OCI-LY7 (cell line): Measurements from ENCODE around the gene APOD. TPM values are rescaled to one million over a fixed set of nuclear protein-coding genes. Genes with fewer than 3 reads are reported as not detected.

Experiments
- BruUV-seq: library from RNA; stranded (reverse); fragments of 400-500 nt; replicated peaks from 2 replicates; lab custom pipeline; 2021; lab: Mats Ljungman, UMichigan
- CTCF ChIA-PET: fragments of 300-600 bp; sonication (Branson Sonifier 250); formaldehyde crosslinking; loops from one replicate; lab custom pipeline; 2022; ENCODE audit warnings: antibody characterized with exemption; ENCODE audit not compliant: unreplicated experiment; lab: Charles Lee
- POLR2A ChIA-PET: fragments of 300-600 bp; sonication (Branson Sonifier 250); formaldehyde crosslinking; loops from one replicate; lab custom pipeline; 2022; ENCODE audit warnings: antibody characterized with exemption; lab: Charles Lee
- DNase-seq: peaks from one replicate; pipeline ENCODE4 v3.0.0-alpha.2; 2015; ENCODE audit warnings: low spot score
- H2AFZ ChIP-seq: fragments of 200-600 bp; sonication (generic), shearing (Covaris generic); 2 replicates; pipeline ENCODE4 v1.6.1; 2014; ENCODE audit warnings: mild to moderate bottlenecking, antibody characterized with exemption, low read length, moderate library complexity
- H3K27ac ChIP-seq: fragments of 200-600 bp; sonication (generic); 2 replicates; pipeline ENCODE4 v1.5.1; 2014; ENCODE audit warnings: mixed run types, low read depth, mild to moderate bottlenecking, moderate library complexity, low read length, inconsistent platforms; ENCODE audit not compliant: poor library complexity, severe bottlenecking
- H3K36me3 ChIP-seq: fragments of 200-600 bp; sonication (generic); 2 replicates; pipeline ENCODE4 v1.6.1; 2014; ENCODE audit warnings: mild to moderate bottlenecking, antibody characterized with exemption, low read length, moderate library complexity, mixed read lengths; ENCODE audit not compliant: insufficient read depth
- H3K4me1 ChIP-seq: fragments of 200-600 bp; sonication (generic); 2 replicates; pipeline ENCODE4 v1.5.1; 2014; ENCODE audit warnings: mild to moderate bottlenecking, low read length; ENCODE audit not compliant: insufficient read depth, poor library complexity, severe bottlenecking
- H3K4me2 ChIP-seq: fragments of 200-600 bp; sonication (generic); 2 replicates; pipeline ENCODE4 v1.6.1; 2014; ENCODE audit warnings: mild to moderate bottlenecking, low read length
- H3K4me3 ChIP-seq: fragments of 200-600 bp; sonication (generic); 2 replicates; pipeline ENCODE4 v1.5.1; 2014; ENCODE audit warnings: mild to moderate bottlenecking, low read depth, low read length; ENCODE audit not compliant: poor library complexity, severe bottlenecking
- H3K79me2 ChIP-seq: fragments of 200-600 bp; sonication (generic); 2 replicates; pipeline ENCODE4 v1.6.1; 2016; ENCODE audit warnings: low read depth, mild to moderate bottlenecking, low read length, moderate library complexity, mixed read lengths; ENCODE audit not compliant: insufficient read depth
- H3K9me2 ChIP-seq: fragments of 200-600 bp; sonication (generic); 2 replicates; pipeline ENCODE4 v1.6.1; 2016; ENCODE audit warnings: mild to moderate bottlenecking, low read length, mixed read lengths; ENCODE audit not compliant: insufficient read depth
- H3K9me3 ChIP-seq: fragments of 200-600 bp; sonication (generic); 2 replicates; pipeline ENCODE4 v1.6.1; 2014; ENCODE audit warnings: mild to moderate bottlenecking, mixed run types, low read length, mixed read lengths
- H4K20me1 ChIP-seq: fragments of 200-600 bp; sonication (generic); 2 replicates; pipeline ENCODE4 v1.6.1; 2014; ENCODE audit warnings: mild to moderate bottlenecking, antibody characterized with exemption, low read length, moderate library complexity, mixed read lengths; ENCODE audit not compliant: insufficient read depth
- CTCF ChIP-seq: fragments of 200-600 bp; sonication (generic); conservative IDR thresholded peaks from 2 replicates; pipeline ENCODE4 v1.5.1; 2014; ENCODE audit warnings: mild to moderate bottlenecking, antibody characterized with exemption, low read length, moderate library complexity, mixed read lengths
- EZH2phosphoT487 ChIP-seq: fragments of 200-600 bp; sonication (generic); IDR thresholded peaks from 2 replicates; pipeline ENCODE4 v1.6.1; 2018; ENCODE audit warnings: low read depth, borderline replicate concordance, mild to moderate bottlenecking, mixed run types, antibody characterized with exemption, low read length, moderate library complexity, mixed read lengths
- intact Hi-C: fragments of 100-400 bp; cut with micrococcal nuclease; formaldehyde crosslinking; loops from one replicate; pipeline ENCODE4 v1.10.0; 2022; ENCODE audit not compliant: unreplicated experiment
- total RNA-seq, 2 experiments: library from RNA; depleted of rRNA in 1 of 2; stranded (reverse); fragments of >200 nt in 1 of 2; shearing (Covaris generic) in 1 of 2; gene quantifications; 2 replicates each; pipeline ENCODE4 v1.2.3, GENCODE V29; 2014 to 2022

Gene APOD
- total RNA-seq, 2 experiments from 2014 or later = not detected

- intact Hi-C loops = no loop called here
- Histone ChIP-seq H3K4me1 (peaks cover 30% of the 10 kb centered on the region), H3K79me2 (no peaks in the 10 kb centered on the region), H3K9me2 (no peaks in the 10 kb centered on the region), H3K27ac (peak overlapping the region; percentile 23), H3K9me3 (no peaks in the 10 kb centered on the region), H3K36me3 (no peaks in the 10 kb centered on the region), H4K20me1 (no peaks in the 10 kb centered on the region), H2AFZ (peak overlapping the region; percentile 81), H3K4me2 (peak overlapping the region; percentile 55), H3K4me3 (no peak overlapping the region)
- no peak for DNase-seq
- ChIA-PET POLR2A (interaction anchor here (1.0 to 3.5 kb wide), 6 partner anchors 9 to 305 kb away, joined by 3 to 28 read pairs (median 4); partner anchors contain the start of genes PPP1R2 and XXYLT1), CTCF (no interaction called here)
- no TSS peak for BruUV-seq
- TF ChIP-seq CTCF = no peak
- no peak for TF ChIP-seq EZH2phosphoT487
Observed at GRCh38 chr3:195550723-195551122, 33.0 kb downstream of the APOD start.

- intact Hi-C loops = no loop called here
- H3K9me2 ChIP-seq = no peaks in the 10 kb centered on the region
- H3K4me1 ChIP-seq = peaks cover 36% of the 10 kb centered on the region
- peak overlapping the region; percentile 23 for H3K27ac ChIP-seq
- no peaks in the 10 kb centered on the region for H4K20me1 ChIP-seq
- no peaks in the 10 kb centered on the region for H3K79me2 ChIP-seq
- H3K4me2 ChIP-seq = peak overlapping the region; percentile 55
- CTCF ChIA-PET = no interaction called here
- POLR2A ChIA-PET = interaction anchor here (0.6 to 3.5 kb wide), 9 partner anchors 8 to 809 kb away, joined by 3 to 28 read pairs (median 4); partner anchors contain the start of genes PPP1R2 and XXYLT1
- no TSS peak for BruUV-seq
- no peaks in the 10 kb centered on the region for H3K9me3 ChIP-seq
- DNase-seq = peak; percentile 78
- H3K36me3 ChIP-seq = no peaks in the 10 kb centered on the region
- peak overlapping the region; percentile 81 for H2AFZ ChIP-seq
- TF ChIP-seq EZH2phosphoT487 = no peak
- no peak for TF ChIP-seq CTCF
- peak overlapping the region; percentile 6 for H3K4me3 ChIP-seq
Observed at GRCh38 chr3:195549931-195550519, 33.7 kb downstream of the APOD start.

DNA sequence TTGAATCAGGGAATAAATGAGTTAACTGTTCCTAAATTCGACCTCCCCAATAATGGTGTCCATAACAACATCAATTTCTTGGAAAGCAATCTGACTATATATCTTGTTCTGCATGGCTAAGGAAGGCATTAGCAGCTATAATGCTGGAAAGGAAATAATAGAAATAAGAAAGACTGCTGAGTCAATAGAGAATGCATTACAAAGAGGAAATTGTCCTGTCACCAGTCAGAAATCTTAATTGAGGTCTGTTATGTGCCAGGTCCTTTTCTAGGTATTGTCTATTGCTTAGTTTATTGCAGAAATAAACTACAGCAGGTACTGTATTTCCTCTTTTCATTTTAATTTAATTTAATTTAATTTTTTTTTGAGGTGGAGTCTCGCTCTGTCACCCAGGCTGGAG lies 34.8 kb downstream of the APOD start:
- BruUV-seq = no TSS peak
- Histone ChIP-seq H3K36me3 (no peaks in the 10 kb centered on the region), H3K27ac (no peak overlapping the region), H3K4me3 (no peak overlapping the region), H4K20me1 (no peaks in the 10 kb centered on the region), H3K79me2 (no peaks in the 10 kb centered on the region), H3K9me3 (no peaks in the 10 kb centered on the region), H3K4me2 (no peak overlapping the region), H2AFZ (no peak overlapping the region), H3K4me1 (peaks cover 46% of the 10 kb centered on the region), H3K9me2 (no peaks in the 10 kb centered on the region)
- POLR2A ChIA-PET = interaction anchor here (0.5 to 1.4 kb wide), 4 partner anchors 275 to 808 kb away, joined by 3 to 4 read pairs (median 3); no protein-coding TSS in a partner anchor
- no peak for TF ChIP-seq EZH2phosphoT487
- no peak for TF ChIP-seq CTCF
- intact Hi-C loops = no loop called here
- CTCF ChIA-PET = no interaction called here
- DNase-seq = no peak
